Prostate gland (tissue), 2 donors: Measurements from ENCODE around the gene KLF11. TPM values are rescaled to one million over a fixed set of nuclear protein-coding genes. Genes with fewer than 3 reads are reported as not detected.

Source experiments
- DNase-seq: peaks from one replicate; pipeline ENCODE4 v3.0.0-alpha.2; 2019; ENCODE audit warnings: low spot score
- H3K27ac ChIP-seq, 2 donors: fragments of 200-600 bp; sonication (generic); 2 replicates each; pipeline ENCODE4 v1.5.1; 2017 to 2019
- H3K27me3 ChIP-seq: fragments of 200-600 bp; sonication (generic); replicated peaks from 2 replicates; pipeline ENCODE4 v1.5.1; 2019; ENCODE audit not compliant: insufficient read depth
- H3K36me3 ChIP-seq, 2 donors: fragments of 200-600 bp; sonication (generic); 1 replicate in 1 of 2; 2 replicates in 1 of 2; pipeline versions ENCODE4 v1.5.1 to v1.8.1; 2017 to 2019
- H3K4me1 ChIP-seq: fragments of 200-600 bp; sonication (generic); replicated peaks from 2 replicates; pipeline ENCODE4 v1.5.1; 2019
- H3K4me3 ChIP-seq, 2 donors: fragments of 200-600 bp; sonication (generic); 2 replicates each; pipeline ENCODE4 v1.5.1; 2017 to 2019
- H3K9me3 ChIP-seq: fragments of 200-600 bp; sonication (generic); 2 replicates; pipeline ENCODE4 v1.5.1; 2017
- CTCF ChIP-seq, 4 experiments: fragments of 200-600 bp in 2 of 4; fragments of 450-650 bp in 2 of 4; sonication (generic) in 2 of 4; IDR thresholded peaks; 1 replicate in 3 of 4; 2 replicates in 1 of 4; pipeline ENCODE4 v1.5.1; 2016 to 2019; ENCODE audit warnings: antibody characterized with exemption in 4 of 4, mild to moderate bottlenecking in 2 of 4, moderate library complexity in 2 of 4
- POLR2A ChIP-seq: fragments of 450-650 bp; IDR thresholded peaks from one replicate; pipeline ENCODE4 v1.6.1; 2016; ENCODE audit warnings: antibody characterized with exemption, mild to moderate bottlenecking
- POLR2AphosphoS5 ChIP-seq: sonication (generic); formaldehyde crosslinking; IDR thresholded peaks from one replicate; pipeline ENCODE4 v1.6.1; 2017; ENCODE audit warnings: antibody characterized with exemption
- WGBS: methylation state at CpG from one replicate; pipeline ENCODE4 v1.1.5; 2018; 5-methylcytosine and 5-hydroxymethylcytosine counted together
- intact Hi-C: fragments of 100-400 bp; cut with DNase I; formaldehyde crosslinking; loops from one replicate; pipeline ENCODE4 v1.14.2; 2022
- total RNA-seq, 2 donors: library from RNA; depleted of rRNA; stranded (reverse); fragments of >200 nt; gene quantifications; one replicate each; pipeline ENCODE4 v1.1.0, GENCODE V29; 2016

Gene KLF11
- total RNA-seq, 2 donors from 2014 or later, result 4.3 to 37.9 TPM

- intact Hi-C loops, result no loop called here
- H3K4me1 ChIP-seq, result no peaks in the 10 kb centered on the region
- H3K36me3 ChIP-seq, result no peaks in the 10 kb centered on the region
- no peak for TF ChIP-seq POLR2AphosphoS5
- no peak for TF ChIP-seq POLR2A
- TF ChIP-seq CTCF (IDR thresholded peaks at IDR 0.05), result no peak
- DNase-seq, result no peak
- H3K4me3 ChIP-seq, result no peak overlapping the region
- H3K27me3 ChIP-seq, result no peaks in the 10 kb centered on the region
- no peak overlapping the region for H3K27ac ChIP-seq
- WGBS, result 85% methylated on average over 5 of the region's 5 CpGs
- no peaks in the 10 kb centered on the region for H3K9me3 ChIP-seq
Measured at GRCh38 chr2:10017313-10017941, 25.9 kb upstream of the KLF11 start.

GRCh38 chr2:10019174-10019573, 24.2 kb upstream of the KLF11 start:
- 45% methylated on average over 8 of the region's 8 CpGs for WGBS
- Histone ChIP-seq H3K27me3 (no peaks in the 10 kb centered on the region), H3K9me3 (no peaks in the 10 kb centered on the region), H3K36me3 (no peaks in the 10 kb centered on the region), H3K4me3 (no peak overlapping the region), H3K4me1 (no peaks in the 10 kb centered on the region), H3K27ac (no peak overlapping the region)
- TF ChIP-seq POLR2AphosphoS5 (peak; percentile 46), CTCF (IDR thresholded peaks at IDR 0.05) (no peak)
- intact Hi-C loops, result no loop called here
- DNase-seq, result peak; percentile 28

- WGBS, result 85% methylated on average over 27 of the region's 27 CpGs
- Histone ChIP-seq H3K4me3 (no peak overlapping the region), H3K27me3 (no peaks in the 10 kb centered on the region), H3K9me3 (no peaks in the 10 kb centered on the region), H3K4me1 (no peaks in the 10 kb centered on the region), H3K36me3 (no peaks in the 10 kb centered on the region), H3K27ac (no peak overlapping the region)
- intact Hi-C loops, result no loop called here
- TF ChIP-seq POLR2A, result no peak
- no peak for TF ChIP-seq CTCF (IDR thresholded peaks at IDR 0.05)
- no peak for DNase-seq
Measured at GRCh38 chr2:10019602-10020400, 23.5 kb upstream of the KLF11 start.

GRCh38 chr2:10022041-10022421, 21.3 kb upstream of the KLF11 start:
- no peaks in the 10 kb centered on the region for H3K36me3 ChIP-seq
- WGBS, result 75% methylated on average over 16 of the region's 16 CpGs
- H3K27ac ChIP-seq, result no peak overlapping the region
- intact Hi-C loops, result no loop called here
- DNase-seq, result no peak
- H3K27me3 ChIP-seq, result no peaks in the 10 kb centered on the region
- no peaks in the 10 kb centered on the region for H3K4me1 ChIP-seq
- no peak for TF ChIP-seq POLR2A
- no peak for TF ChIP-seq CTCF (IDR thresholded peaks at IDR 0.05)
- no peak for TF ChIP-seq POLR2AphosphoS5
- no peaks in the 10 kb centered on the region for H3K9me3 ChIP-seq
- H3K4me3 ChIP-seq, result no peak overlapping the region

GRCh38 chr2:10022445-10022844, 20.9 kb upstream of the KLF11 start:
- 88% methylated on average over 4 of the region's 4 CpGs for WGBS
- Histone ChIP-seq H3K4me1 (no peaks in the 10 kb centered on the region), H3K9me3 (no peaks in the 10 kb centered on the region), H3K36me3 (no peaks in the 10 kb centered on the region), H3K27me3 (no peaks in the 10 kb centered on the region), H3K4me3 (no peak overlapping the region), H3K27ac (no peak overlapping the region)
- intact Hi-C loops, result no loop called here
- TF ChIP-seq POLR2A (no peak), POLR2AphosphoS5 (no peak), CTCF (IDR thresholded peaks at IDR 0.05) (no peak)
- no peak for DNase-seq
